ENCODE data around the gene SSBP3.

GRCh38 chr1:54267815-54268761 lies 138.1 kb downstream of the SSBP3 start:
- TF ChIP-seq, protein P1, sequence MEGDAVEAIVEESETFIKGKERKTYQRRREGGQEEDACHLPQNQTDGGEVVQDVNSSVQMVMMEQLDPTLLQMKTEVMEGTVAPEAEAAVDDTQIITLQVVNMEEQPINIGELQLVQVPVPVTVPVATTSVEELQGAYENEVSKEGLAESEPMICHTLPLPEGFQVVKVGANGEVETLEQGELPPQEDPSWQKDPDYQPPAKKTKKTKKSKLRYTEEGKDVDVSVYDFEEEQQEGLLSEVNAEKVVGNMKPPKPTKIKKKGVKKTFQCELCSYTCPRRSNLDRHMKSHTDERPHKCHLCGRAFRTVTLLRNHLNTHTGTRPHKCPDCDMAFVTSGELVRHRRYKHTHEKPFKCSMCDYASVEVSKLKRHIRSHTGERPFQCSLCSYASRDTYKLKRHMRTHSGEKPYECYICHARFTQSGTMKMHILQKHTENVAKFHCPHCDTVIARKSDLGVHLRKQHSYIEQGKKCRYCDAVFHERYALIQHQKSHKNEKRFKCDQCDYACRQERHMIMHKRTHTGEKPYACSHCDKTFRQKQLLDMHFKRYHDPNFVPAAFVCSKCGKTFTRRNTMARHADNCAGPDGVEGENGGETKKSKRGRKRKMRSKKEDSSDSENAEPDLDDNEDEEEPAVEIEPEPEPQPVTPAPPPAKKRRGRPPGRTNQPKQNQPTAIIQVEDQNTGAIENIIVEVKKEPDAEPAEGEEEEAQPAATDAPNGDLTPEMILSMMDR (IDR thresholded peaks at IDR 0.05), result no peak
- no peak for TF ChIP-seq POLR2AphosphoS5 (IDR thresholded peaks at IDR 0.05)

Data from breast epithelium (tissue), 3 donors.